GM12878 (cell line): ENCODE results near the gene A4GNT. TPM values are rescaled to one million over a fixed set of nuclear protein-coding genes. Genes with fewer than 3 reads are reported as not detected.
A peak's percentile ranks its signal among the peaks of the same experiment; 100 is the strongest.

ENCODE experiments used
- BHLHE40 ChIP-seq, 2 experiments: fragments of 450-650 bp in 1 of 2; IDR thresholded peaks; 2 replicates each; pipeline ENCODE4 v1.6.1; 2011 to 2017; ENCODE audit warnings: low read depth in 2 of 2, borderline replicate concordance in 1 of 2, improper control_type of control experiment in 1 of 2, low read length in 1 of 2, mild to moderate bottlenecking in 1 of 2
- ELK1 ChIP-seq: IDR thresholded peaks from 2 replicates; pipeline ENCODE4 v1.6.1; 2012; ENCODE audit warnings: low read depth, low read length, improper control_type of control experiment
- EP300 ChIP-seq, 2 experiments: fragments of 150-350 bp in 1 of 2; IDR thresholded peaks; 2 replicates each; pipeline ENCODE4 v1.6.1; 2011 to 2012; ENCODE audit warnings: low read depth in 2 of 2, low read length in 2 of 2, borderline replicate concordance in 1 of 2, improper control_type of control experiment in 1 of 2, inconsistent platforms in 1 of 2; ENCODE audit not compliant: control insufficient read depth in 1 of 2
- HCFC1 ChIP-seq: fragments of 150-350 bp; IDR thresholded peaks from 2 replicates; pipeline ENCODE4 v1.6.1; 2014; ENCODE audit warnings: low read length
- IRF4 ChIP-seq: IDR thresholded peaks from 2 replicates; pipeline ENCODE4 v1.6.1; 2011; ENCODE audit warnings: low read depth, low read length
- KAT2A ChIP-seq: conservative IDR thresholded peaks from 2 replicates; pipeline ENCODE4 v1.6.1; 2011; ENCODE audit warnings: low read depth, low read length; ENCODE audit not compliant: control insufficient read depth
- MEF2B ChIP-seq: fragments of 450-650 bp; IDR thresholded peaks from 2 replicates; pipeline ENCODE4 v1.6.1; 2018; ENCODE audit warnings: mild to moderate bottlenecking, moderate library complexity; ENCODE audit not compliant: partially characterized antibody, poor library complexity, severe bottlenecking
- MXI1 ChIP-seq: fragments of 150-350 bp; IDR thresholded peaks from 2 replicates; pipeline ENCODE4 v1.6.1; 2011; ENCODE audit warnings: low read depth, mild to moderate bottlenecking, inconsistent platforms, low read length, improper control_type of control experiment
- NFYB ChIP-seq: IDR thresholded peaks from 2 replicates; pipeline ENCODE4 v1.6.1; 2011; ENCODE audit warnings: low read depth, mild to moderate bottlenecking, low read length, improper control_type of control experiment, moderate library complexity; ENCODE audit not compliant: insufficient read depth
- NKRF ChIP-seq: fragments of 450-650 bp; conservative IDR thresholded peaks from 2 replicates; pipeline ENCODE4 v1.6.1; 2017; ENCODE audit warnings: mild to moderate bottlenecking, moderate library complexity
- POLR2AphosphoS5 ChIP-seq: IDR thresholded peaks from 2 replicates; pipeline ENCODE4 v1.6.1; 2011; ENCODE audit warnings: mild to moderate bottlenecking, low read length, inconsistent platforms
- POU2F2 ChIP-seq: IDR thresholded peaks from 3 replicates; pipeline ENCODE4 v1.6.1; 2011; ENCODE audit warnings: low read depth, mild to moderate bottlenecking, low read length, borderline replicate concordance
- SMAD5 ChIP-seq: IDR thresholded peaks from 2 replicates; pipeline ENCODE4 v1.6.1; 2016; ENCODE audit warnings: antibody characterized with exemption, low read depth
- SPI1 ChIP-seq: IDR thresholded peaks from 2 replicates; pipeline ENCODE4 v1.6.1; 2011; ENCODE audit warnings: low read depth, mild to moderate bottlenecking, low read length, moderate library complexity, borderline replicate concordance; ENCODE audit not compliant: insufficient read depth
- STAT1 ChIP-seq: fragments of 450-650 bp; conservative IDR thresholded peaks from 2 replicates; pipeline ENCODE4 v1.6.1; 2014; ENCODE audit warnings: antibody characterized with exemption, mild to moderate bottlenecking
- TAF1 ChIP-seq: IDR thresholded peaks from 2 replicates; pipeline ENCODE4 v1.6.1; 2011; ENCODE audit warnings: mild to moderate bottlenecking, low read depth, low read length, borderline replicate concordance
- TBL1XR1 ChIP-seq: IDR thresholded peaks from 2 replicates; pipeline ENCODE4 v1.6.1; 2012; ENCODE audit warnings: low read depth, low read length, improper control_type of control experiment
- ZBTB4 ChIP-seq: fragments of 450-650 bp; formaldehyde crosslinking; IDR thresholded peaks from 2 replicates; pipeline ENCODE4 v1.4.0; 2022; ENCODE audit warnings: mild to moderate bottlenecking, moderate library complexity
- ZNF207 ChIP-seq: fragments of 450-650 bp; IDR thresholded peaks from 2 replicates; pipeline ENCODE4 v1.6.1; 2014; ENCODE audit warnings: antibody characterized with exemption, mild to moderate bottlenecking, borderline replicate concordance
- ZNF384 ChIP-seq: IDR thresholded peaks from 2 replicates; pipeline ENCODE4 v1.6.1; 2012; ENCODE audit warnings: low read depth, mild to moderate bottlenecking, low read length, improper control_type of control experiment, borderline replicate concordance
- polyA plus RNA-seq, 11 experiments: library from polyadenylated mRNA; depleted of rRNA in 4 of 11; unstranded in 6 of 11; stranded (reverse) in 5 of 11; fragments of >200 nt; fragmentation: Nextera tagmentation in 4 of 11; fragmentation: Illumina TruSeq in 1 of 11; extraction: Ambion mirVana in 4 of 11; extraction: Trizol in 1 of 11; gene quantifications; 1 replicate in 1 of 11; 2 replicates in 10 of 11; pipeline versions ENCODE4 v1.2.1 to v1.2.3, GENCODE V29; 2011 to 2016; ENCODE audit warnings: inconsistent platforms in 2 of 11, missing spikeins in 2 of 11, low read depth in 1 of 11
- total RNA-seq, 4 experiments: library from RNA; depleted of rRNA in 3 of 4; stranded (reverse); fragments of >200 nt in 3 of 4; fragmentation: Illumina TruSeq in 1 of 4; extraction: Trizol in 1 of 4; gene quantifications; 2 replicates each; pipeline versions ENCODE4 v1.2.1 to v1.2.3, GENCODE V29; 2013 to 2021
- TF ChIP-seq, protein P1 (sequence below): fragments of 450-650 bp; IDR thresholded peaks from 2 replicates; pipeline ENCODE4 v1.6.1; 2016; ENCODE audit warnings: mild to moderate bottlenecking

A4GNT gene
- total and polyA plus RNA-seq, 10 of the 15 experiments (the other 5 are each of a cell fraction or from before 2014, with no cell fraction given), result not detected

DNA sequence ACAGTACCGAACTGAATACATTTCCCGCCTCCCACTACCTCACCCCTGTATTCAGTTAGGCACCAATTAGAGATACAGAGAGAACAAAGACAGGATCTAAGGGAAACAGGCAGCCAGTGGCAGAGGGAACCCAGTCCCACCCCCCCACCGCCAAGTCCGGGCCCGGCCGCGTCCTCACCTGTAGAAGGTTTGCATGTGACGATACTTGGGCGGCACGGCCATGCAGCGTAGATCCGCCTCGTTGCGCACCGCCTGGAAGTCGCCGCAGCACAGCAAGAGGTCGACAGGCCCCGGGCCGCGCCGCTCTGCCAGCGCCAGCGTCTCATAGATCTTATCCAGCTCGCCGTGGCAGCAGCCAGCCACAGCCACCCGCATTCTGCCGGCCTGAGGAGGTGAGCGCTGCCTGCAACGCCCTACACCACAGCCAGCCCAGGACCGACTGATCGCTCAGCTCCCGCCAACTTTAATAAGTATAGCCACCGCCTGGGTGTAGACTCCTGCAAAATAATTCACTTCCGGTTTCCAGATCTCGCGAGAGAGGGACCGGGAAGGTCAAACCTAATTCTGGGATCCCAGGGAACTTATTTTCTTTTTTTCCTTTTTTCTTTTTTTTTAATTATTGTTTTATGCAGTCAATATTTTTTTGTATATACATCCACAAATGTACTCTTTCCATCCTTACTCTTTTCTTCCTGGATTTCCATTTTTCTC, 42.4 kb upstream of the A4GNT start, which contains the start of gene DBR1 (continued):
- TF ChIP-seq MXI1 (peak; percentile 34; the same call in 1 of the 2 replicates), ZNF384 (no peak), ZNF207 (no peak), EP300 (IDR thresholded peaks at IDR 0.05; ENCODE audit: borderline replicate concordance in 1 of 2, control insufficient read depth in 1 of 2, low read depth in 2 of 2, low read length in 2 of 2) (no peak), IRF4 (no peak), ELK1 (peak; percentile 81), POLR2AphosphoS5 (peak; percentile 91), SPI1 (peak; percentile 58; the same call in 1 of the 2 replicates), ZBTB4 (CRISPR knock-in tag) (no peak), TAF1 (peak; percentile 91), NKRF (peak; percentile 71), KAT2A (no peak), SMAD5 (peak; percentile 59; the same call in 1 of the 2 replicates), BHLHE40 (IDR thresholded peaks at IDR 0.05; ENCODE audit: borderline replicate concordance in 1 of 2, low read depth in 2 of 2, low read length in 1 of 2) (peak in 1 of 2 experiments; percentile 54; a peak in 1 of 4 replicates), MEF2B (no peak), HCFC1 (no peak), TBL1XR1 (no peak), POU2F2 (peak; percentile 82; the same call in 2 of the 3 replicates), STAT1 (no peak), NFYB (0 out of 2 replicates have a peak, but pooled peaks have one; percentile 15)
- TF ChIP-seq, protein P1, sequence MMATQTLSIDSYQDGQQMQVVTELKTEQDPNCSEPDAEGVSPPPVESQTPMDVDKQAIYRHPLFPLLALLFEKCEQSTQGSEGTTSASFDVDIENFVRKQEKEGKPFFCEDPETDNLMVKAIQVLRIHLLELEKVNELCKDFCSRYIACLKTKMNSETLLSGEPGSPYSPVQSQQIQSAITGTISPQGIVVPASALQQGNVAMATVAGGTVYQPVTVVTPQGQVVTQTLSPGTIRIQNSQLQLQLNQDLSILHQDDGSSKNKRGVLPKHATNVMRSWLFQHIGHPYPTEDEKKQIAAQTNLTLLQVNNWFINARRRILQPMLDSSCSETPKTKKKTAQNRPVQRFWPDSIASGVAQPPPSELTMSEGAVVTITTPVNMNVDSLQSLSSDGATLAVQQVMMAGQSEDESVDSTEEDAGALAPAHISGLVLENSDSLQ, result no peak
